SK-N-SH (cell line): ENCODE results near the gene TLDC2. TPM values are rescaled to one million over a fixed set of nuclear protein-coding genes. Genes with fewer than 3 reads are reported as not detected.

Experiments used
- CTCF ChIP-seq: fragments of 200-600 bp; sonication (generic); IDR thresholded peaks from 2 replicates; pipeline ENCODE4 v1.6.1; 2017; ENCODE audit warnings: antibody characterized with exemption, mild to moderate bottlenecking, moderate library complexity
- ELF1 ChIP-seq: IDR thresholded peaks from 2 replicates; pipeline ENCODE4 v1.4.0; 2012
- EP300 ChIP-seq, 2 experiments: IDR thresholded peaks; 2 replicates each; pipeline versions ENCODE4 v1.4.0 to v1.6.1; 2012; ENCODE audit warnings: borderline replicate concordance in 1 of 2, low read depth in 1 of 2, low read length in 1 of 2
- FOXJ3 ChIP-seq: sonication (generic); formaldehyde crosslinking; IDR thresholded peaks from 2 replicates; pipeline ENCODE4 v1.5.1; 2020; ENCODE audit warnings: mild to moderate bottlenecking, missing genetic modification reagents
- MXI1 ChIP-seq: IDR thresholded peaks from 2 replicates; pipeline ENCODE4 v1.6.1; 2012; ENCODE audit warnings: mild to moderate bottlenecking, low read depth, low read length, improper control_type of control experiment
- NFIC ChIP-seq: IDR thresholded peaks from 2 replicates; pipeline ENCODE4 v1.4.0; 2012; ENCODE audit warnings: borderline replicate concordance
- PBX3 ChIP-seq: IDR thresholded peaks from 2 replicates; pipeline ENCODE4; 2012
- POLR2AphosphoS5 ChIP-seq: IDR thresholded peaks from 2 replicates; pipeline ENCODE4 v1.6.1; 2012; ENCODE audit warnings: low read depth, low read length
- RAD21 ChIP-seq: IDR thresholded peaks from 2 replicates; pipeline ENCODE4 v1.6.1; 2012; ENCODE audit warnings: mild to moderate bottlenecking, low read length
- RFX5 ChIP-seq: IDR thresholded peaks from 2 replicates; pipeline ENCODE4 v1.6.1; 2012; ENCODE audit warnings: mild to moderate bottlenecking, improper control_type of control experiment, low read length
- RXRA ChIP-seq: IDR thresholded peaks from 2 replicates; pipeline ENCODE4 v1.4.0; 2012; ENCODE audit warnings: low read depth, mild to moderate bottlenecking, borderline replicate concordance
- SIN3A ChIP-seq: IDR thresholded peaks from 2 replicates; pipeline ENCODE4 v1.6.1; 2012; ENCODE audit warnings: low read depth, mild to moderate bottlenecking, low read length, moderate library complexity, borderline replicate concordance
- TEAD4 ChIP-seq: IDR thresholded peaks from 2 replicates; pipeline ENCODE4 v1.4.0; 2012; ENCODE audit warnings: mild to moderate bottlenecking, borderline replicate concordance; ENCODE audit not compliant: insufficient read depth
- USF1 ChIP-seq: IDR thresholded peaks from 2 replicates; pipeline ENCODE4 v1.4.0; 2012; ENCODE audit warnings: low read depth, borderline replicate concordance
- polyA plus RNA-seq, 3 experiments: library from polyadenylated mRNA; depleted of rRNA; stranded (reverse); fragments of >200 nt; gene quantifications; 2 replicates each; pipeline ENCODE4 v1.2.3, GENCODE V29; 2012
- TF ChIP-seq, protein P1 (sequence below): IDR thresholded peaks from 2 replicates; pipeline ENCODE4 v1.4.0; 2012; ENCODE audit warnings: low read depth, borderline replicate concordance
- TF ChIP-seq, protein P2 (sequence below): IDR thresholded peaks from 2 replicates; pipeline ENCODE4 v1.4.0; 2012; ENCODE audit warnings: low read depth

The TLDC2 gene
- polyA plus RNA-seq, 1 of the 3 experiments (the other 2 are of a cell fraction) = 0.02 TPM

DNA sequence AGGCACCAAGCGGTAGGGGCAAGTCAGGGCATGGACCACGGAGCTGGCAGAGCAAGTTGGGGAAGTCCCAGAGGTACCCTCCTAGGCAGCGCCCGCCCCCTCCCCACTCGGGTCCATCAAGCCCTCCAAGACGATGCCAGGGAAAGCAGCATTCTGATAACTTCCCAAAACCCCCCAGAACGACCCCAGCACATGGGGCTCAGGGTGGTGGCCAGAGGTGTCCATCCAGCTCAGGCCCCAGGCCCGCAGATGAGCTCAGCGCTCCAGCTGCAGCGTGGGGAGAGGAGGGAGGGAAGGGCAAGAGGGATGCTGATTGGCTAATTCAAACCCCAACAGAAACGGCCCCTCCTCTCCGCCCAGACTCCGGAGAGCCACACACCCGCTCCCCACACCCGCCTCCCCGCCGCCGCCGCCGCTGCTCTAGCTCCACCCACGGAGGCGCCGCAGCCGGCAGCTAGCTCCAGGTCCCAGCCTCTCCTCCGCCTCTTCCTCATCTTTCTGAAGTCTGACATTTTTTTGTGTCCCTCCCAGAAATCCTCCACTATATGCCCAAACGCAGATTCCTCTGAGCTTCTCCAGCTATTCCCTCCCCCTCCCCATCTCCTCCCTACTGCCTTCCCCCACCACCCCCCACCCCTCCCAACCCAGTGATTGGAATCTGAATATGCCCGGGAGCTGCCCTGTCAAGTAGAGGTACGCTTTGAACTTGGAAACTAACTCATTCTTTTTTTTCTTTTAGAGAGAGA is 40.3 kb upstream of the TLDC2 start (continued):
- TF ChIP-seq MXI1 (peak; percentile 51), TEAD4 (no peak), SIN3A (0 out of 2 replicates have a peak, but pooled peaks have one; percentile 22), RXRA (no peak), ELF1 (no peak), USF1 (no peak), RFX5 (no peak), CTCF (no peak), FOXJ3 (no peak), RAD21 (peak; percentile 5; the same call in 1 of the 2 replicates), EP300 (IDR thresholded peaks at IDR 0.05; ENCODE audit: borderline replicate concordance in 1 of 2, low read depth in 1 of 2, low read length in 1 of 2) (peak; percentile 7 to 53; a peak in 1 of 4 replicates), NFIC (no peak), PBX3 (peak; percentile 37; the same call in 1 of the 2 replicates), POLR2AphosphoS5 (peak; percentile 49; the same call in 1 of the 2 replicates)
- TF ChIP-seq, protein P1, sequence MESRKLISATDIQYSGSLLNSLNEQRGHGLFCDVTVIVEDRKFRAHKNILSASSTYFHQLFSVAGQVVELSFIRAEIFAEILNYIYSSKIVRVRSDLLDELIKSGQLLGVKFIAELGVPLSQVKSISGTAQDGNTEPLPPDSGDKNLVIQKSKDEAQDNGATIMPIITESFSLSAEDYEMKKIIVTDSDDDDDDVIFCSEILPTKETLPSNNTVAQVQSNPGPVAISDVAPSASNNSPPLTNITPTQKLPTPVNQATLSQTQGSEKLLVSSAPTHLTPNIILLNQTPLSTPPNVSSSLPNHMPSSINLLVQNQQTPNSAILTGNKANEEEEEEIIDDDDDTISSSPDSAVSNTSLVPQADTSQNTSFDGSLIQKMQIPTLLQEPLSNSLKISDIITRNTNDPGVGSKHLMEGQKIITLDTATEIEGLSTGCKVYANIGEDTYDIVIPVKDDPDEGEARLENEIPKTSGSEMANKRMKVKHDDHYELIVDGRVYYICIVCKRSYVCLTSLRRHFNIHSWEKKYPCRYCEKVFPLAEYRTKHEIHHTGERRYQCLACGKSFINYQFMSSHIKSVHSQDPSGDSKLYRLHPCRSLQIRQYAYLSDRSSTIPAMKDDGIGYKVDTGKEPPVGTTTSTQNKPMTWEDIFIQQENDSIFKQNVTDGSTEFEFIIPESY = no peak
- TF ChIP-seq, protein P2, sequence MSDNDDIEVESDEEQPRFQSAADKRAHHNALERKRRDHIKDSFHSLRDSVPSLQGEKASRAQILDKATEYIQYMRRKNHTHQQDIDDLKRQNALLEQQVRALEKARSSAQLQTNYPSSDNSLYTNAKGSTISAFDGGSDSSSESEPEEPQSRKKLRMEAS = 0 out of 2 replicates have a peak, but pooled peaks have one; percentile 19
